MM.1S (cell line): ENCODE data around the gene YTHDF1.

Experiments used
- DNase-seq: peaks from one replicate; pipeline ENCODE4 v3.0.0-alpha.2; 2015
- H2AFZ ChIP-seq: fragments of 300-600 bp; sonication (generic); 2 replicates; pipeline ENCODE4 v1.6.0; 2016; ENCODE audit warnings: antibody characterized with exemption, low read length
- H3F3A ChIP-seq: fragments of 300-600 bp; sonication (generic); 2 replicates; pipeline ENCODE4 v1.6.1; 2016; ENCODE audit warnings: mild to moderate bottlenecking, antibody characterized with exemption, low read length, moderate library complexity, mixed read lengths; ENCODE audit not compliant: insufficient read depth
- H3K27ac ChIP-seq: fragments of 300-600 bp; sonication (generic); 2 replicates; pipeline ENCODE4 v1.5.1; 2016; ENCODE audit warnings: mild to moderate bottlenecking, low read length
- H3K27me3 ChIP-seq: fragments of 300-600 bp; sonication (generic); replicated peaks from 2 replicates; pipeline ENCODE4 v1.6.0; 2016; ENCODE audit warnings: low read length; ENCODE audit not compliant: insufficient read depth
- H3K36me3 ChIP-seq: fragments of 300-600 bp; sonication (generic); replicated peaks from 2 replicates; pipeline ENCODE4 v1.6.1; 2016; ENCODE audit warnings: mild to moderate bottlenecking, low read length, mixed read lengths; ENCODE audit not compliant: insufficient read depth
- H3K4me1 ChIP-seq: fragments of 300-600 bp; sonication (generic); 2 replicates; pipeline ENCODE4 v1.6.1; 2016; ENCODE audit warnings: low read length, mixed read lengths
- H3K4me2 ChIP-seq: fragments of 300-600 bp; sonication (generic); 2 replicates; pipeline ENCODE4 v1.6.0; 2016; ENCODE audit warnings: low read depth, low read length
- H3K4me3 ChIP-seq: fragments of 300-600 bp; sonication (generic); 2 replicates; pipeline ENCODE4 v1.5.1; 2016; ENCODE audit warnings: low read length, mixed read lengths
- H3K79me2 ChIP-seq: fragments of 300-600 bp; sonication (generic); 2 replicates; pipeline ENCODE4 v1.6.1; 2016; ENCODE audit warnings: mixed run types, low read length, mixed read lengths
- H3K9ac ChIP-seq: fragments of 300-600 bp; sonication (generic); 2 replicates; pipeline ENCODE4 v1.6.1; 2016; ENCODE audit warnings: low read length, mixed read lengths
- H3K9me2 ChIP-seq: fragments of 300-600 bp; sonication (generic); replicated peaks from 2 replicates; pipeline ENCODE4 v1.6.1; 2016; ENCODE audit warnings: mild to moderate bottlenecking, low read length, mixed read lengths; ENCODE audit not compliant: insufficient read depth
- H3K9me3 ChIP-seq: fragments of 300-600 bp; sonication (generic); replicated peaks from 2 replicates; pipeline ENCODE4 v1.6.1; 2016; ENCODE audit warnings: mild to moderate bottlenecking, low read length, mixed read lengths; ENCODE audit not compliant: insufficient read depth
- H4K20me1 ChIP-seq: fragments of 300-600 bp; sonication (generic); 2 replicates; pipeline ENCODE4 v1.6.1; 2016; ENCODE audit warnings: mild to moderate bottlenecking, low read length, moderate library complexity, mixed read lengths; ENCODE audit not compliant: insufficient read depth
- EZH2 ChIP-seq: fragments of 300-600 bp; sonication (generic); optimal IDR thresholded peaks from 2 replicates; pipeline ENCODE3; 2017; ENCODE audit warnings: low read depth, mild to moderate bottlenecking, antibody characterized with exemption, low read length, mixed read lengths
- EZH2phosphoT487 ChIP-seq: fragments of 300-600 bp; sonication (generic); IDR thresholded peaks from 2 replicates; pipeline ENCODE4 v1.6.1; 2018; ENCODE audit warnings: antibody characterized with exemption, low read length
- TF ChIP-seq, protein P1 (sequence below): fragments of 300-600 bp; sonication (generic); IDR thresholded peaks from 2 replicates; pipeline ENCODE4 v1.5.1; 2016; ENCODE audit warnings: antibody characterized with exemption, low read length, mixed read lengths

Gene YTHDF1

DNA sequence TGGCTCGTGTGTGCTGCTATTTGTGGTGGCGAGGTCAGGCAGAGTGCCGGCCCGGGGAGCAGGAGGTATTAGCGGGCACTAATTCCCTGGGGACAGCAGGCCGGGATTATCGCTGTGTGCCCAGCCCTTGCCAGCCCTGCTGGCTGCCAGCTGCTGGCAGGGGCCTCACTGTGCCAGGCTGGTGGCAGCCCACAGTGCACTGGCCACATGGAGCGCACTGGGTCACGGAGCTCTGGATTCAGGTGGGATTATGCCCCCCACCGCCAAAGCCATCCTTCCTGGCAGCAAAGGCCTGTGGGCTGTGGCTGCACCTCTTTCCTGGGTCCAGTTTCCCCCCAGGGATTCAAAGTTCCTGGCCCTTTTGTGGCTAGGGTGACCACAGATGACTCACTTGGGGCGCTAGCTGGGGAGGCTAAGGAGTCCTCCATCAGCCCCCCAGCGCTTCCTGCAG lies 59.7 kb downstream of the YTHDF1 start:
- Histone ChIP-seq H2AFZ (no peak overlapping the region), H3K9me2 (no peaks in the 10 kb centered on the region), H3K9ac (no peak overlapping the region), H3K79me2 (no peaks in the 10 kb centered on the region), H3K9me3 (no peaks in the 10 kb centered on the region), H3K27me3 (peaks cover 86% of the 10 kb centered on the region), H3K36me3 (no peaks in the 10 kb centered on the region), H3K27ac (no peak overlapping the region), H3K4me2 (no peak overlapping the region), H3K4me3 (no peak overlapping the region), H3F3A (no peaks in the 10 kb centered on the region), H3K4me1 (no peaks in the 10 kb centered on the region), H4K20me1 (no peaks in the 10 kb centered on the region)
- TF ChIP-seq EZH2phosphoT487, result no peak
- TF ChIP-seq EZH2, result no peak
- TF ChIP-seq, protein P1, sequence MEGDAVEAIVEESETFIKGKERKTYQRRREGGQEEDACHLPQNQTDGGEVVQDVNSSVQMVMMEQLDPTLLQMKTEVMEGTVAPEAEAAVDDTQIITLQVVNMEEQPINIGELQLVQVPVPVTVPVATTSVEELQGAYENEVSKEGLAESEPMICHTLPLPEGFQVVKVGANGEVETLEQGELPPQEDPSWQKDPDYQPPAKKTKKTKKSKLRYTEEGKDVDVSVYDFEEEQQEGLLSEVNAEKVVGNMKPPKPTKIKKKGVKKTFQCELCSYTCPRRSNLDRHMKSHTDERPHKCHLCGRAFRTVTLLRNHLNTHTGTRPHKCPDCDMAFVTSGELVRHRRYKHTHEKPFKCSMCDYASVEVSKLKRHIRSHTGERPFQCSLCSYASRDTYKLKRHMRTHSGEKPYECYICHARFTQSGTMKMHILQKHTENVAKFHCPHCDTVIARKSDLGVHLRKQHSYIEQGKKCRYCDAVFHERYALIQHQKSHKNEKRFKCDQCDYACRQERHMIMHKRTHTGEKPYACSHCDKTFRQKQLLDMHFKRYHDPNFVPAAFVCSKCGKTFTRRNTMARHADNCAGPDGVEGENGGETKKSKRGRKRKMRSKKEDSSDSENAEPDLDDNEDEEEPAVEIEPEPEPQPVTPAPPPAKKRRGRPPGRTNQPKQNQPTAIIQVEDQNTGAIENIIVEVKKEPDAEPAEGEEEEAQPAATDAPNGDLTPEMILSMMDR, result no peak
- no peak for DNase-seq

DNA sequence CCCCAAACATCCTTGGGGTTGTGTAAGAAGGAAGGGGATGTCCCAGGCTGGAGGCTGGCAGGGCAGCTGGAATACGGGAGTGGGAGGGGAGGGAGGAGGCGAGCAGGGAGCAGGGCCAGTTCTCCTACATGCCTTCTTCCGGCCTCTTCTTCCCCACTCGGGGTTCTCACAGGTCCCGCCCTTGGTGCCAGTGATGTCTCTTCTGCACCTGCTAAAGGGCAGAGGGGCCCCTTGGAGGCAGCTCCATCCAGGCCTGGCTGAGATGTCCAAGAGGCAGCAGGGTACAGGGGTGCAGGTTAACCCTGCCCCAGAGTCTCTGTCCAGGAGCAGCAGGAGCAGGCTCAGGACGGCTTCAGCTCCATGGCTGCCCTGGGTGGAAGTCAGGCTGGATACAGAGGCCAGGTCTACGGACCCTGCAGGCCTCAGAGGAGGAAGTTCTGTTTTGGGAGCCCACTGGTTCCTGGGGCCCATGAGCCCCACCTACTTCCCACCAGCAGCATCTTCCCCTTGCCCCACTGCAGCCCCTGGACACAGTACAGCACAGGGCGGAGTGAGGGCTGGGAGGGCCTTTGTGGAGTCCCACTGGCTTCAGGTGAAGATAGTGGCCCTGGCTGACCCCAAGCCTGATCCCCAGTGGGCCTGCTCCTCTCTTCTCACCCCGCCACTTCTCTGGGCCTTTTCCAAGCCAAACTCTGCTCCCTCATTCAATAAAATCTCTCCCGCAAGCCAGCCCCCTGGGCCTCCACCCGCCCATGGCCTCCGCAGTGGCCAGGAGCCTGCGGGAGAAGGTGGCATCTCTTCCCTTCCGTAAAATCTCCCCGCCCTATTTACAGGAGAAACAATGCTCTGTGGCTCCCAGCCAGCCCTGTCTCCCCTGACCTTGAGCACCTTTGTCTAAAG lies 60.4 kb downstream of the YTHDF1 start:
- DNase-seq, result no peak
- Histone ChIP-seq H3K4me1 (no peaks in the 10 kb centered on the region), H3K27me3 (peaks cover 86% of the 10 kb centered on the region), H3K27ac (no peak overlapping the region), H2AFZ (no peak overlapping the region), H3K36me3 (no peaks in the 10 kb centered on the region), H3K4me3 (no peak overlapping the region), H3K79me2 (no peaks in the 10 kb centered on the region), H3K9me2 (no peaks in the 10 kb centered on the region), H3F3A (no peaks in the 10 kb centered on the region), H3K9me3 (no peaks in the 10 kb centered on the region), H3K9ac (no peak overlapping the region), H4K20me1 (no peaks in the 10 kb centered on the region), H3K4me2 (no peak overlapping the region)
- TF ChIP-seq EZH2phosphoT487 (no peak), EZH2 (no peak)
- TF ChIP-seq, protein P1, result no peak

DNA sequence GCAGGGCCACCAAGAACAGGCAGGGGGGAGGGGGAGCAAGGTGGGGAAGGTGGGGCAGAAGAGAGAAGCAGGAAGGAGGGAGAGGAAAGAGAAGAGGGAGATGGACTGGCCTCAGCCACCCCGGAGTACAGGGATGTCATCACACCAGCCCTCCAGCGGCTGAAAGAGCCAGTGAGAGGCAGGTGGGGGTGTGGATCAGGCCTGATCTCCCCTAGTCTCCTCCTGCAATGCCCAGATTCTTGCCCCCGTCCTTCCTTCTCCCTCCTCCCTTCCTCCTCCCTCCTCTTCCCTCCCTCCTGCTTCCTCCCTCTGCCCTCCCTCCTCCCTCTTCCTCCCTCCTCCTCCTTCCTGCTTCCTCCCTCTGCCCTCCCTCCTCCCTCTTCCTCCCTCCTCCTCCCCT lies 61.5 kb downstream of the YTHDF1 start:
- H3K36me3 ChIP-seq, result no peaks in the 10 kb centered on the region
- H3K9me2 ChIP-seq, result no peaks in the 10 kb centered on the region
- no peaks in the 10 kb centered on the region for H3K79me2 ChIP-seq
- no peak overlapping the region for H3K27ac ChIP-seq
- H3K9ac ChIP-seq, result no peak overlapping the region
- TF ChIP-seq, protein P1, result no peak
- TF ChIP-seq EZH2phosphoT487 (no peak), EZH2 (no peak)
- no peaks in the 10 kb centered on the region for H3K9me3 ChIP-seq
- H3K4me1 ChIP-seq, result no peaks in the 10 kb centered on the region
- H2AFZ ChIP-seq, result no peak overlapping the region
- no peaks in the 10 kb centered on the region for H3F3A ChIP-seq
- H4K20me1 ChIP-seq, result no peaks in the 10 kb centered on the region
- no peak for DNase-seq
- H3K4me2 ChIP-seq, result no peak overlapping the region
- no peak overlapping the region for H3K4me3 ChIP-seq
- peaks cover 86% of the 10 kb centered on the region for H3K27me3 ChIP-seq
